H54 (cell line): Measurements from ENCODE around the gene GPC5.

Source experiments
- DNase-seq: peaks from one replicate; pipeline ENCODE4 v3.0.0; 2011; ENCODE audit warnings: low spot score, mixed read lengths; ENCODE audit not compliant: insufficient read length
- FAIRE-seq: peaks from 3 replicates; lab custom pipeline; 2011; peaks lifted over from hg19 to GRCh38; lab: Jason Lieb, UNC
- POLR2A ChIP-seq: IDR thresholded peaks from 2 replicates; pipeline ENCODE4 v1.6.1; 2011; ENCODE audit warnings: low read depth, mild to moderate bottlenecking, low read length

GPC5 gene

GRCh38 chr13:92553470-92554114, 1155.2 kb downstream of the GPC5 start:
- no peak for TF ChIP-seq POLR2A
- DNase-seq (no peak), FAIRE-seq (no peak)

GRCh38 chr13:92560883-92561282, 1162.5 kb downstream of the GPC5 start:
- DNase-seq: no peak
- TF ChIP-seq POLR2A: no peak
- FAIRE-seq: no peak

GRCh38 chr13:92564942-92565341, 1166.5 kb downstream of the GPC5 start:
- no peak for FAIRE-seq
- TF ChIP-seq POLR2A: no peak
- DNase-seq: no peak

GRCh38 chr13:92566767-92567166, 1168.3 kb downstream of the GPC5 start:
- TF ChIP-seq POLR2A: no peak
- no peak for DNase-seq
- no peak for FAIRE-seq

- no peak for FAIRE-seq
- no peak for TF ChIP-seq POLR2A
- no peak for DNase-seq
These were observed 1173.8 kb downstream of the GPC5 start for GRCh38 chr13:92572190-92572589.

- FAIRE-seq (peak; percentile 80), DNase-seq (peak; percentile 2)
- TF ChIP-seq POLR2A: no peak
These were observed 1175.1 kb downstream of the GPC5 start for GRCh38 chr13:92573467-92574057.

GRCh38 chr13:92574499-92574898, 1176.1 kb downstream of the GPC5 start:
- FAIRE-seq (no peak), DNase-seq (no peak)
- TF ChIP-seq POLR2A: no peak

- no peak for DNase-seq
- no peak for TF ChIP-seq POLR2A
- FAIRE-seq: no peak
These were observed 1177.4 kb downstream of the GPC5 start for GRCh38 chr13:92575777-92576176.

- FAIRE-seq: no peak
- TF ChIP-seq POLR2A: no peak
- DNase-seq: no peak
These were observed 1179.9 kb downstream of the GPC5 start for GRCh38 chr13:92578358-92578757.

- no peak for FAIRE-seq
- no peak for DNase-seq
- TF ChIP-seq POLR2A: no peak
These were observed 1191.5 kb downstream of the GPC5 start for GRCh38 chr13:92589955-92590354.

- FAIRE-seq: peak; percentile 38
- DNase-seq: no peak
These were observed 1192.1 kb downstream of the GPC5 start for GRCh38 chr13:92590503-92590908.

GRCh38 chr13:92591117-92591516, 1192.7 kb downstream of the GPC5 start:
- no peak for DNase-seq
- TF ChIP-seq POLR2A: no peak
- no peak for FAIRE-seq

More at GRCh38 chr13:92590503-92590908, 1192.1 kb downstream of the GPC5 start:
- no peak for TF ChIP-seq POLR2A

GRCh38 chr13:92592757-92593156, 1194.3 kb downstream of the GPC5 start:
- no peak for TF ChIP-seq POLR2A
- FAIRE-seq: no peak
- no peak for DNase-seq

- DNase-seq (no peak), FAIRE-seq (no peak)
- TF ChIP-seq POLR2A: no peak
These were observed 1204.1 kb downstream of the GPC5 start for GRCh38 chr13:92602560-92602959.

GRCh38 chr13:92609376-92609775, 1211.0 kb downstream of the GPC5 start:
- no peak for DNase-seq
- no peak for TF ChIP-seq POLR2A
- no peak for FAIRE-seq

GRCh38 chr13:92612892-92613291, 1214.5 kb downstream of the GPC5 start:
- TF ChIP-seq POLR2A: no peak
- FAIRE-seq (no peak), DNase-seq (no peak)
